Duodenal mucosa (tissue), 2 donors: Measurements from ENCODE around the gene DTNB.
"Not testable (repeated sequence)": the region's sequence is repeated elsewhere in the genome, so short reads cannot be mapped to it uniquely, and the experiment has no call there.

Experiments
- H3K27ac ChIP-seq: one replicate; pipeline ENCODE4 v1.7.0; 2013; ENCODE audit warnings: low read depth, low read length
- H3K27me3 ChIP-seq, 2 donors: one replicate each; pipeline ENCODE4 v1.7.0; 2013; ENCODE audit warnings: low read length in 2 of 2, control low read depth in 1 of 2; ENCODE audit not compliant: insufficient read depth in 2 of 2, control insufficient read depth in 1 of 2
- H3K36me3 ChIP-seq, 2 donors: one replicate each; pipeline ENCODE4 v1.7.0; 2013; ENCODE audit warnings: low read length in 2 of 2, control low read depth in 1 of 2; ENCODE audit not compliant: insufficient read depth in 2 of 2, control insufficient read depth in 1 of 2
- H3K4me1 ChIP-seq, 2 donors: one replicate each; pipeline ENCODE4 v1.7.0; 2013; ENCODE audit warnings: low read length in 2 of 2, control low read depth in 1 of 2; ENCODE audit not compliant: insufficient read depth in 2 of 2, control insufficient read depth in 1 of 2
- H3K4me3 ChIP-seq, 2 donors: one replicate each; pipeline ENCODE4 v1.7.0; 2013; ENCODE audit warnings: low read length in 2 of 2, low read depth in 1 of 2
- H3K9ac ChIP-seq, 2 donors: one replicate each; pipeline ENCODE4 v1.7.0; 2013; ENCODE audit warnings: low read length in 2 of 2, low read depth in 1 of 2
- H3K9me3 ChIP-seq, 2 donors: one replicate each; pipeline ENCODE4 v1.7.0; 2013; ENCODE audit warnings: low read length in 2 of 2, control low read depth in 1 of 2; ENCODE audit not compliant: control insufficient read depth in 1 of 2

DTNB gene

GRCh38 chr2:25420820-25421237 lies 252.5 kb downstream of the DTNB start:
- Histone ChIP-seq H3K27ac (no peak overlapping the region), H3K4me3 (no peak overlapping the region), H3K27me3 (no peaks in the 10 kb centered on the region), H3K4me1 (peaks cover 0 to 6% of the 10 kb centered on the region in 2 donors), H3K36me3 (no peaks in the 10 kb centered on the region), H3K9me3 (no peaks in the 10 kb centered on the region), H3K9ac (no peak overlapping the region)

GRCh38 chr2:25419678-25420242 lies 253.6 kb downstream of the DTNB start:
- Histone ChIP-seq H3K36me3 (no peaks in the 10 kb centered on the region), H3K4me3 (no peak overlapping the region), H3K27ac (no peak overlapping the region), H3K9me3 (no peaks in the 10 kb centered on the region), H3K9ac (no peak overlapping the region), H3K4me1 (peaks cover 0 to 6% of the 10 kb centered on the region in 2 donors), H3K27me3 (no peaks in the 10 kb centered on the region)

DNA sequence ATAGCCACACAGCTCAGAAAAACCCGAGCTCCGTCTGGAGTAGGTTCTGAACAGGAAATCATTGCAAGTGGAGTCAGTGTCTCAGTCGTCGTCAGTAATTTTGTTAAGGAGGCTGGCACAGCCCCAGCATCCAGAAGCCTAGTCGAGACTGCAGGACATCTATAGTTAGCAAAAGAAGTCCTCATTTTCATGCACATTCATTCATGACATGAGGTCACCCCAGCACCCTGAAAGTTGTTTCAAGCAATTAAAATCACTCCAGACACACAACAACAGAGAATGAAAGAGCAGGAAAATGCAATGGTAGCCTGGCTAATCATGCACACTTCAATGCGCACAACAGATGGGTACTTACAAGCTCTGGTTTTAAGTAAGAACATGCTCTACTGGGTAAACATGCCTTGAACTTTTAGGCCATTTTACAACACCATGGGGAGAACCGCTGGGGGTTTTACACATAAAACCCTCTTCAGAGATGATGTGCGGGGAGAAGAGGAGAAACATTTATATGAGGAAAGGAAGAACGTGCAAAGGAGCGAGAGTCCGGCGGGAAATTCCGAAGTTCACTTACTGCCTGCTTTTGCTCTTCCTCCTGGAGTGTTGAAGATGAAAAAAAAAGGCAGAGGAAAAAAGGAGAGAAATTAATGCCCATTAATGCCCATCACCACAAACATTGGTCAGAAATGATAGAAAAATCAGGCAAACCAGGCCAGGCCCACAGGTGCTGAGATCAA lies 254.3 kb downstream of the DTNB start:
- H3K4me1 ChIP-seq: peaks cover 0 to 6% of the 10 kb centered on the region in 2 donors
- H3K9ac ChIP-seq: no peak overlapping the region
- no peak overlapping the region for H3K4me3 ChIP-seq
- no peak overlapping the region for H3K27ac ChIP-seq
- no peaks in the 10 kb centered on the region for H3K27me3 ChIP-seq
- no peaks in the 10 kb centered on the region for H3K36me3 ChIP-seq
- no peaks in the 10 kb centered on the region for H3K9me3 ChIP-seq

DNA sequence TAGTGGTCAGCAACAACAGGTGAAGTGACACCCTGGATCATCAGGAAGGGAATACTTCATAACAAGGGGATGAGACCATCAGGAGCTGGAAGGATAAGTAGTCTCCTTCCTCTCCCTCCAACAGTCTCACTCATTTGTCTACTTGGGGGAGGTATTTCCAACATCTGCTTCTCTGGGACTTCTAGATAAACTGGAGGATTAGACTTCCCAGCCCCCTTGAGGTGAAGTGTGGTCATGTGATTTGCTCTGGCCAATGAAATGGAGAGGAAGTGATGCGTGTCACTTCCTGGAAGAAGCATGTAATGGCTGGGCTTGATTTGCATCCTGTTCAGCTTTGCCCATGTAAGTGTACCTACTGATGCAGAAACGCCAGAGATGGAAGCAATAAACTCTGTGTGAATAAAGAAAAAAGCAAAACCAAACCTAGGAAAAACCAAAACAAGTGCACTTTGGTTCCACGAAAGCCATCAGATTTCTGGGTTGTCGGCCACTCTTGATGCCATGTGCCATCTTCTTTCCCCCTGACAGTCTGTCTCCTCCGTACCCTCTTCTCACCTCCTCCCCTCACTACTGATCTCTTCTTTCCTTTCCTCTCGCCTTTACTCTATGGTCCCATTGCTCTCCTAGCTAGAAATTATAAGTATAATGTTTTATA lies 255.5 kb downstream of the DTNB start:
- no peaks in the 10 kb centered on the region for H3K9me3 ChIP-seq
- peaks cover 0 to 6% of the 10 kb centered on the region in 2 donors for H3K4me1 ChIP-seq
- no peak overlapping the region for H3K27ac ChIP-seq
- no peaks in the 10 kb centered on the region for H3K27me3 ChIP-seq
- H3K4me3 ChIP-seq: no peak overlapping the region
- no peaks in the 10 kb centered on the region for H3K36me3 ChIP-seq
- no peak overlapping the region for H3K9ac ChIP-seq

DNA sequence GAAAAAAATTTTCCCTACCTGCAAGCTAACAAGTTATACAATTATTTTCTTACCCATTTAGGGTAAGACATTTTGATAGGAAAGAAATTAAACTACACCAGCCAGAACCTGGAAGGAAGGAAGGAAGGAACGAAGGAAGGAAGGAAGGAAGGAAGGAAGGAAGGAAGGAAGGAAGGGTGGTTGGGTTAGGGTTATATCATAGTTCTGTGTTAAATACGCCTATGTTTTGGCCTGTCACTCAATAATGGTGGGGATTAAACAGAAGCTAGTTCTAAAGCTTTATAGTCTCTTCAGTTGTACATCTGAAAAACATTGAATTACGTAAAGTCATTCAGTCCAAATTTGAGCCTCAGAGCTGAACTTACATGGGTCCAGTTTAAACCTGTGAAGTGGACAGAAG lies 256.7 kb downstream of the DTNB start:
- Histone ChIP-seq H3K4me1 (peaks cover 0 to 6% of the 10 kb centered on the region in 2 donors), H3K9me3 (no peaks in the 10 kb centered on the region), H3K27me3 (no peaks in the 10 kb centered on the region), H3K9ac (no peak overlapping the region), H3K4me3 (no peak overlapping the region), H3K36me3 (no peaks in the 10 kb centered on the region), H3K27ac (no peak overlapping the region)

DNA sequence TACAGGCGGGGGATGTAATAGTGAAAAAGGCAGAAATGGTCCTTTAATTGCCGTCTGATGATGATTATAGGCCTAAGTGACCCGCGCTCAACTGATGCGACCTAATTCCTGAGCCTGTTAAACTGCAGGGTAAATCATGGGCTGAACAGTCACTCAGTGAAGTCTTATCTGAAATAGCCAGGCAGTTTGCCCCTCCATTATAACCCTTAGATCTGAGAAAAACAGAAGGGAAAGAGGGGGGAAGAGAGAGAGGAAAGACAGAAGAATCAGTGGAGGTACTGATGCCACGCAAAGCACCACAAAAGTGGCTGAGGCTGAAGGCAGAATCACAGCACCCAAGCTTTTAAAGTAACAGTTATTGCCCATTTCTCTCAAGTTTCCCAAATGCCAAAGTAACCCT lies 258.6 kb downstream of the DTNB start:
- H3K27ac ChIP-seq: no peak overlapping the region
- no peaks in the 10 kb centered on the region for H3K9me3 ChIP-seq
- no peak overlapping the region for H3K9ac ChIP-seq
- no peaks in the 10 kb centered on the region for H3K27me3 ChIP-seq
- peaks cover 0 to 6% of the 10 kb centered on the region in 2 donors for H3K4me1 ChIP-seq
- H3K36me3 ChIP-seq: no peaks in the 10 kb centered on the region
- no peak overlapping the region for H3K4me3 ChIP-seq

DNA sequence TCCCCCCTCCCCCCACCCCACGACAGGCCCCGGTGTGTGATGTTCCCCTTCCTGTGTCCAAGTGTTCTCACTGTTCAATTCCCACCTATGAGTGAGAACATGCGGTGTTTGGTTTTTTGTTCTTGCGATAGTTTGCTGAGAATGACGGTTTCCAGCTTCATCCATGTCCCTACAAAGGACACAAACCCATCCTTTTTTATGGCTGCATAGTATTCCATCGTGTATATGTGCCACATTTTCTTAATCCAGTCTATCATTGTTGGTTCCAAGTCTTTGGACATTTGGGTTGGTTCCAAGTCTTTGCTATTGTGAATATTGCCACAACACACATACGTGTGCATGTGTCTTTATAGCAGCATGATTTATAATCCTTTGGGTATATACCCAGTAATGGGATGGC lies 260.0 kb downstream of the DTNB start:
- H3K4me3 ChIP-seq, H3K9me3 ChIP-seq, H3K9ac ChIP-seq, H3K27ac ChIP-seq, H3K4me1 ChIP-seq, H3K27me3 ChIP-seq, H3K36me3 ChIP-seq: not testable (repeated sequence)

GRCh38 chr2:25411753-25412152 lies 261.6 kb downstream of the DTNB start:
- Histone ChIP-seq H3K27ac (no peak overlapping the region), H3K4me3 (no peak overlapping the region), H3K9me3 (no peaks in the 10 kb centered on the region), H3K9ac (no peak overlapping the region), H3K4me1 (no peaks in the 10 kb centered on the region), H3K36me3 (no peaks in the 10 kb centered on the region), H3K27me3 (no peaks in the 10 kb centered on the region)

DNA sequence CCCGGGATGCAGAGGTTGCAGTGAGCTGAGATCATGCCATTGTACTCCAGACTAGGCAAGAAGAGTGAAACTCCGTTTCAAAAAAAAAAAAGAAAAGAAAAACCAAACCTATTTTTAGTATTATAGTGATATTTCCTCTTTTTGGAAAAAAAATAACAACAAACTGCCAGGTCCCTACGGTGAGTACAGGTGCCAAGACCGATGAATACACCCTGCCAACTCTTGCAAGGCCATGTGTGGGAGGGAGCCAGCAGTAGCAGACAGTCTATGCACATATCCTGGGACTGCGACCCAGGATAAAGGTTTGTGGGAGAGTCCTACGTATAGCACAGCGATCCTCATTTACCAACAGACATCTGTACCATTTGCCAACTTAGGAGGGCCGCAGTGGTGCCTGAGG lies 262.1 kb downstream of the DTNB start:
- H3K27ac ChIP-seq: no peak overlapping the region
- H3K9me3 ChIP-seq: no peaks in the 10 kb centered on the region
- H3K4me1 ChIP-seq: no peaks in the 10 kb centered on the region
- no peaks in the 10 kb centered on the region for H3K27me3 ChIP-seq
- H3K9ac ChIP-seq: no peak overlapping the region
- no peak overlapping the region for H3K4me3 ChIP-seq
- no peaks in the 10 kb centered on the region for H3K36me3 ChIP-seq

DNA sequence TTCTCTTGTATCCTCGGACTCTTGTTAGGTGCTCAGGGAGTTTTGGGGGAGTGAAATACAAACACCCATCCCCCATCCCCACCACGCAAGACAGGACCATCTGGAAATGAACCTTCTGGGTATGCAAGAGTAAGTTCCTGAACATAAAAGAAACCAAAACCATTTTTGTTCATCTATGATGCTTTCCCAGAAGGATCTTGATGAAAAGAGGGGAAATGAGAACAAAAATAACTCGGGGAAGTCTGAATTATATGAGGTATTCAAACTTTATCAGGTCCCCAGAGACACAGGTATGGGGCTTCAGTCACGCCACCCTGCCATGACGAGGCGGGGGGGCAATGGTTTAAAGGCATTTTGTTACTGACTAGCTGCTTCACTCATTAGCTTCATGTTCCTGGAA lies 263.0 kb downstream of the DTNB start:
- H3K27ac ChIP-seq: no peak overlapping the region
- no peaks in the 10 kb centered on the region for H3K27me3 ChIP-seq
- H3K4me1 ChIP-seq: no peaks in the 10 kb centered on the region
- H3K36me3 ChIP-seq: no peaks in the 10 kb centered on the region
- H3K9ac ChIP-seq: no peak overlapping the region
- H3K9me3 ChIP-seq: no peaks in the 10 kb centered on the region
- H3K4me3 ChIP-seq: no peak overlapping the region
